Measurements from ENCODE around the gene EFCAB7.
"Not testable (repeated sequence)": the region's sequence is repeated elsewhere in the genome, so short reads cannot be mapped to it uniquely, and the experiment has no call there.

DNA sequence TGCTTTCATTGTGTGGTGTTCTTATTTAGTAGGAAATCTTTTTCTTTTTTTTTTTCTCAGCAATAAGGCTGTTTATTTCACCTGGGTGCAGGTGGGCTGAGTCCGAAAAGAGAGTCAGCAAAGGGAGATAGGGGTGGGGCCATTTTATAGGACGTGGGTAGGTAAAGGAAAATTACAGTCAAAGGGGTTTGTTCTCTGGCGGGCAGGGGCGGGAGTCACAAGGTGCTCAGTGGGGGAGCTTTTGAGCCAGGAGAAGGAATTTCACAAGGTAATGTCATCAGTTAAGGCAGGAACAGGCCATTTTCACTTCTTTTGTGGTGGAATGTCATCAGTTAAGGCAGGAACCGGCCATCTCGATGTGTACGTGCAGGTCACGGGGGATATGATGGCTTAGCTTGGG lies 49.4 kb downstream of the EFCAB7 start:
- TF ChIP-seq EP300, CTCF, POLR2AphosphoS5, POLR2A (IDR thresholded peaks at IDR 0.05): not testable (repeated sequence)
